Measurements from ENCODE around the gene QRICH1. TPM values are rescaled to one million over a fixed set of nuclear protein-coding genes. Genes with fewer than 3 reads are reported as not detected.
A peak's percentile ranks its signal among the peaks of the same experiment; 100 is the strongest.

QRICH1 gene
- total and polyA plus RNA-seq, 2 of the 13 experiments (the other 11 are each of a cell fraction or from before 2014, with no cell fraction given), result 52.6 to 102 TPM

- TF ChIP-seq RBFOX2 (IDR thresholded peaks at IDR 0.05; ENCODE audit: low read depth, low read length) (peak; percentile 71), SP5 (CRISPR knock-in tag; IDR thresholded peaks at IDR 0.05; ENCODE audit: borderline replicate concordance, low read depth) (no peak), PRDM15 (CRISPR knock-in tag; IDR thresholded peaks at IDR 0.05) (no peak), FIP1L1 (IDR thresholded peaks at IDR 0.05; ENCODE audit: borderline replicate concordance, insufficient read depth, low read depth, low read length) (no peak), HIVEP1 (CRISPR knock-in tag; IDR thresholded peaks at IDR 0.05) (peak; percentile 75; the same call in 1 of the 2 replicates), MATR3 (CRISPR knock-in tag; IDR thresholded peaks at IDR 0.05) (no peak), ZNF337 (CRISPR knock-in tag; IDR thresholded peaks at IDR 0.05; ENCODE audit: borderline replicate concordance, low read depth) (no peak; the same call in 1 of the 2 replicates), ZNF274 (CRISPR knock-in tag; IDR thresholded peaks at IDR 0.05) (no peak), ZNF879 (CRISPR knock-in tag; IDR thresholded peaks at IDR 0.05) (peak; percentile 90), MXI1 (IDR thresholded peaks at IDR 0.05; ENCODE audit: borderline replicate concordance, low read depth, low read length) (peak; percentile 65; the same call in 2 of the 3 replicates), KLF12 (CRISPR knock-in tag; IDR thresholded peaks at IDR 0.05; ENCODE audit: borderline replicate concordance) (peak; percentile 30; the same call in 1 of the 2 replicates), PLRG1 (conservative IDR thresholded peaks at IDR 0.05) (no peak), SP1 (IDR thresholded peaks at IDR 0.05) (no peak), SP1 (CRISPR knock-in tag; IDR thresholded peaks at IDR 0.05) (peak; percentile 53; the same call in 1 of the 2 replicates), ZNF296 (CRISPR knock-in tag; conservative IDR thresholded peaks at IDR 0.05) (0 out of 2 replicates have a peak, but pooled peaks have one; percentile 54), GABPA (IDR thresholded peaks at IDR 0.05; ENCODE audit: low read depth, low read length) (no peak), GABPA (CRISPR knock-in tag; IDR thresholded peaks at IDR 0.05; ENCODE audit: low read depth) (peak; percentile 94), ZNF33B (CRISPR knock-in tag; IDR thresholded peaks at IDR 0.05) (no peak), ZNF800 (CRISPR knock-in tag; IDR thresholded peaks at IDR 0.05) (peak; percentile 79; the same call in 1 of the 2 replicates), SIN3B (IDR thresholded peaks at IDR 0.05; ENCODE audit: low read length) (no peak), GTF3A (CRISPR knock-in tag; conservative IDR thresholded peaks at IDR 0.05) (peak; percentile 65; the same call in 1 of the 2 replicates), DZIP1 (CRISPR knock-in tag; IDR thresholded peaks at IDR 0.05) (0 out of 2 replicates have a peak, but pooled peaks have one; percentile 4), JARID2 (CRISPR knock-in tag; IDR thresholded peaks at IDR 0.05; ENCODE audit: insufficient replicate concordance) (no peak)
Observed at GRCh38 chr3:49017971-49018706, 75.7 kb downstream of the QRICH1 start, which contains the start of gene DALRD3 (continued).

All from HepG2 (cell line).